Fibroblast of lung (primary cell): Measurements from ENCODE around the gene MACROD2. TPM values are rescaled to one million over a fixed set of nuclear protein-coding genes. Genes with fewer than 3 reads are reported as not detected.

Source experiments
- DNase-seq, 2 donors: peaks; one replicate each; pipeline versions ENCODE4 v3.0.0 to v3.0.0-alpha.2; 2010; ENCODE audit warnings: low read depth in 2 of 2
- H2AFZ ChIP-seq: 2 replicates; pipeline ENCODE4 v1.5.1; 2012; ENCODE audit warnings: low read length, control low read depth, inconsistent platforms
- H3K27ac ChIP-seq: 2 replicates; pipeline ENCODE4 v1.5.1; 2011; ENCODE audit warnings: low read length, control low read depth; ENCODE audit not compliant: insufficient read depth
- H3K27me3 ChIP-seq: 2 replicates; pipeline ENCODE4 v1.5.1; 2011; ENCODE audit warnings: mild to moderate bottlenecking, low read length; ENCODE audit not compliant: control insufficient read depth, insufficient read depth
- H3K36me3 ChIP-seq: 2 replicates; pipeline ENCODE4 v1.5.1; 2011; ENCODE audit warnings: low read length; ENCODE audit not compliant: control insufficient read depth, insufficient read depth
- H3K4me1 ChIP-seq: 2 replicates; pipeline ENCODE4 v1.5.1; 2011; ENCODE audit warnings: low read length; ENCODE audit not compliant: control insufficient read depth, insufficient read depth; ENCODE audit errors: extremely low read depth
- H3K4me2 ChIP-seq: 2 replicates; pipeline ENCODE4 v1.5.1; 2011; ENCODE audit warnings: low read length, control low read depth; ENCODE audit not compliant: insufficient read depth; ENCODE audit errors: extremely low read depth
- H3K4me3 ChIP-seq, 4 experiments: fragments of 200-600 bp in 1 of 4; sonication (generic) in 1 of 4; replicated peaks in 1 of 4; 2 replicates each; pipeline ENCODE4 v1.5.1; 2011 to 2016; ENCODE audit warnings: low read length in 4 of 4, low read depth in 3 of 4, mild to moderate bottlenecking in 3 of 4, control low read depth in 2 of 4, inconsistent platforms in 1 of 4, mixed read lengths in 1 of 4; ENCODE audit not compliant: insufficient read depth in 1 of 4; ENCODE audit errors: control extremely low read depth in 1 of 4
- H3K79me2 ChIP-seq: 2 replicates; pipeline ENCODE4 v1.5.1; 2012; ENCODE audit warnings: mild to moderate bottlenecking, low read length, inconsistent platforms; ENCODE audit not compliant: control insufficient read depth, insufficient read depth
- H3K9ac ChIP-seq: 2 replicates; pipeline ENCODE4 v1.5.1; 2011; ENCODE audit warnings: mild to moderate bottlenecking, low read length, control low read depth; ENCODE audit not compliant: insufficient read depth
- H3K9me3 ChIP-seq: 2 replicates; pipeline ENCODE4 v1.5.1; 2012; ENCODE audit warnings: low read depth, low read length; ENCODE audit not compliant: control insufficient read depth, insufficient read depth
- H4K20me1 ChIP-seq: 2 replicates; pipeline ENCODE4 v1.5.1; 2011; ENCODE audit warnings: low read length; ENCODE audit not compliant: control insufficient read depth, insufficient read depth; ENCODE audit errors: extremely low read depth
- CTCF ChIP-seq, 2 donors: IDR thresholded peaks in 1 of 2; conservative IDR thresholded peaks in 1 of 2; 1 replicate in 1 of 2; 2 replicates in 1 of 2; pipeline ENCODE4 v1.5.1; 2011 to 2012; ENCODE audit warnings: low read length in 2 of 2, control low read depth in 1 of 2, inconsistent platforms in 1 of 2, low read depth in 1 of 2, mild to moderate bottlenecking in 1 of 2
- EZH2 ChIP-seq: IDR thresholded peaks from 2 replicates; pipeline ENCODE4 v1.5.1; 2012; ENCODE audit warnings: low read length, control low read depth, mild to moderate bottlenecking; ENCODE audit errors: missing control alignments
- polyA plus RNA-seq, 2 donors: library from polyadenylated mRNA; depleted of rRNA in 1 of 2; stranded (reverse) in 1 of 2; unstranded in 1 of 2; fragments of >200 nt; gene quantifications; 2 replicates each; pipeline ENCODE4 v1.2.1, GENCODE V29; 2011 to 2012; ENCODE audit warnings: missing spikeins in 1 of 2
- total RNA-seq: library from RNA; depleted of rRNA; stranded (reverse); fragments of >200 nt; gene quantifications from 2 replicates; pipeline ENCODE4 v1.2.1, GENCODE V29; 2014

Gene MACROD2
- total and polyA plus RNA-seq, 2 donors (not counting 1 experiment from before 2014, with no cell fraction given): 0.54 to 1.7 TPM

- no peaks in the 10 kb centered on the region for H3K36me3 ChIP-seq
- no peak overlapping the region for H3K27ac ChIP-seq
- no peaks in the 10 kb centered on the region for H4K20me1 ChIP-seq
- no peaks in the 10 kb centered on the region for H3K9me3 ChIP-seq
- H3K4me3 ChIP-seq: no peak overlapping the region
- no peaks in the 10 kb centered on the region for H3K27me3 ChIP-seq
- H3K9ac ChIP-seq: no peak overlapping the region
- TF ChIP-seq CTCF (conservative IDR thresholded peaks at IDR 0.05 in 1 of 2, IDR thresholded peaks at IDR 0.05 in 1 of 2; ENCODE audit: low read depth in 1 of 2, low read length in 2 of 2): no peak
- TF ChIP-seq EZH2: no peak
- no peaks in the 10 kb centered on the region for H3K79me2 ChIP-seq
- no peaks in the 10 kb centered on the region for H3K4me1 ChIP-seq
- H3K4me2 ChIP-seq: no peak overlapping the region
- no peak for DNase-seq
- H2AFZ ChIP-seq: no peak overlapping the region
These were observed 1894.4 kb downstream of the MACROD2 start for GRCh38 chr20:15889514-15890256.

- H3K27ac ChIP-seq: no peak overlapping the region
- no peak overlapping the region for H3K4me2 ChIP-seq
- H4K20me1 ChIP-seq: no peaks in the 10 kb centered on the region
- H3K9me3 ChIP-seq: no peaks in the 10 kb centered on the region
- no peak overlapping the region for H2AFZ ChIP-seq
- no peaks in the 10 kb centered on the region for H3K36me3 ChIP-seq
- H3K9ac ChIP-seq: no peak overlapping the region
- no peak overlapping the region for H3K4me3 ChIP-seq
- no peak for DNase-seq
- TF ChIP-seq CTCF (conservative IDR thresholded peaks at IDR 0.05 in 1 of 2, IDR thresholded peaks at IDR 0.05 in 1 of 2; ENCODE audit: low read depth in 1 of 2, low read length in 2 of 2) (no peak), EZH2 (no peak)
- no peaks in the 10 kb centered on the region for H3K79me2 ChIP-seq
- no peaks in the 10 kb centered on the region for H3K4me1 ChIP-seq
- H3K27me3 ChIP-seq: no peaks in the 10 kb centered on the region
These were observed 1895.2 kb downstream of the MACROD2 start for GRCh38 chr20:15890407-15890982.

- Histone ChIP-seq H2AFZ (no peak overlapping the region), H3K36me3 (no peaks in the 10 kb centered on the region), H3K79me2 (no peaks in the 10 kb centered on the region), H4K20me1 (no peaks in the 10 kb centered on the region), H3K9ac (no peak overlapping the region), H3K4me1 (no peaks in the 10 kb centered on the region), H3K9me3 (no peaks in the 10 kb centered on the region), H3K4me3 (no peak overlapping the region), H3K27me3 (no peaks in the 10 kb centered on the region), H3K27ac (no peak overlapping the region), H3K4me2 (no peak overlapping the region)
- no peak for DNase-seq
- TF ChIP-seq EZH2: no peak
- no peak for TF ChIP-seq CTCF (conservative IDR thresholded peaks at IDR 0.05 in 1 of 2, IDR thresholded peaks at IDR 0.05 in 1 of 2; ENCODE audit: low read depth in 1 of 2, low read length in 2 of 2)
These were observed 1899.8 kb downstream of the MACROD2 start for GRCh38 chr20:15895126-15895525.
